Fibroblast of skin of right quadriceps (primary cell): Measurements from ENCODE around the gene FXYD3.
"Not testable (repeated sequence)": the region's sequence is repeated elsewhere in the genome, so short reads cannot be mapped to it uniquely, and the experiment has no call there.

Source experiments
- DNase-seq: peaks from one replicate; pipeline ENCODE4 v3.0.0-alpha.2; 2013

Gene FXYD3

DNA sequence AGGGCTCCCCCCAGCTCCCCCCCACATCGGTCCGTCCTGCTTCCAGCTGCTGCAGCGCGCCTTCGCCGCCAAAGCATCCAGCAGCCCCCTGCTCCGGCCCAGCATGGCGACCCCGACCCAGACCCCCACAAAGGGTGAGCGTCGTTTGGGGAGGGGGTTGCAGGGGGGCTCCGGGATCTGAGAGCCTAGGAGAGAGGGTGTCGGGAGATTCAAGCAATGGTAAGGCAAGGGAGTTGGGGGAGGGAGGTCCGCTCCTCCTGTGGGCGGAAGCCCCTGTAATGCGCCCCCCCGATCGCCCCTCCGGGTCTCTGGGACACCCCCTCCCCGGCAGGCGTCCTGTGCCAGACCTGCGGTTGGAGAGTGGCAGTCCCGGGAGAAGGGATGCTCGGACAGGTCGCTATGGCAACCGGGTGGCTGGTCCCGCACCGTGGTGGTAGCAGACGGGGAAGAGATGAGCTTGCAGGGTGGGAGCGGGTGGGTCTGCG lies 27.6 kb downstream of the FXYD3 start, which contains the start of gene FXYD7:
Gene FXYD7, plus strand, starts transcription at position 25 of the 485 bp plus-strand sequence. Its CDS starts 79 bp downstream, at position 104.
- no peak for DNase-seq

- no peak for DNase-seq
Observed at GRCh38 chr19:35143818-35144217, 28.2 kb downstream of the FXYD3 start.

GRCh38 chr19:35144259-35144599 lies 28.6 kb downstream of the FXYD3 start:
- no peak for DNase-seq

DNA sequence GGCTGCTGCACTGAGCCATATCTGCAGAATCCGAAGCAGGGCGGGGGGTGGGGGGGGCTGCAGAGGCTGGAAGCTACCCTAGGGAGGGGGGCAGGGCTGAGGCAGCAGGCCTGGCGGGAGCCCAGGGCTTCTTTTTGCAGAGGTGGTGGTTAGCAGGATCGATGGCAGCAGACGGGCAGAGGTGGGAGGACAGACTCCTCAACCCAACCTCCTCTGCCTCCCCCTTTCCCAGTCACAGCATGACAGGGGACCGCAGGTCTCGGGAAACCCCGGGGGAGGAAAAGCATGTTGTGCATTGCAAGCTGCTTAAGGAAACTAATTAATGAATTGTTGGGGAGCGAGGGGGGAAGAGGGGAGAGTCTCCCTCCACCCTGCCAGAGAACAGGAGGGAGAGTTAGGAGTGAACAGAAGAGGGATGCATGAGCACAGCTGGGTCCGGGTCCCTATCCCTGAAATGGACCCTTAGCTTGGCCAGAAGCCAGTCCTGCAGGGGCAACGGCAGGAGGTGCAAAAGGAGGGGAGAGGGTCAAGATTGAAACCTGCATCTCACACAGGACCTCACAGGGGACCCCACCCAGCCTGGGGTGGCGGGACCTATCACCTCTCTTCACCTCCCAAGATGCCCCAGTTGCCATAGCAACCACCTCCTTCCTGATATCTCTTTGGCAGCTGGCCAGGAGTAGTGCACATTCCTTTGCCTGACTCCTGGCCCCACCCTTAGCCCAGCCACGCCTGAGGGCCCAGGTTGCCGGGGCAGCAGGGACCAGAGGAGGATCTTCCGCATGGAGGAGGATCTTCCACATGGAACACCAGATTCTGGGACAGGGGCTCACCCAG lies 29.2 kb downstream of the FXYD3 start:
- no peak for DNase-seq

GRCh38 chr19:35146746-35147459 lies 31.3 kb downstream of the FXYD3 start:
- no peak for DNase-seq

DNA sequence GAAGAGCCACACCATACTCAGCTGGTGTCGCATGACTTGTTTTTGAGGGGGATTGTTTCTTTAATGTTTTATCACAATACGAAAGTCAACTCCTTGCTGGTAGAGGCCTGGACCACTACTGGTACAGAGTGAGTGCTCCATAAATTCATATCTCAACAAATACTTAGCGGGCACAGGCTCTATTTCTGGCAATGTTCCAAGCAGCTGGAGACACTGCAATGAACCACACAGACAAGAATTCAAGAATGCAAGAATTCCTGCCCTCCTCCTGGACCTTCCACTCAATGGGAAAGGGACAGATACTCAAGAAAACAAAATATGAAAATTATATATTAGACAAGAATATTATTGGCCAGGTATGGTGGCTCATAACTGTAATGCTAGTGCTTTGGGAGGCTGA lies 33.8 kb downstream of the FXYD3 start:
- DNase-seq: no peak

- no peak for DNase-seq
Observed at GRCh38 chr19:35150445-35150844, 34.8 kb downstream of the FXYD3 start.

DNA sequence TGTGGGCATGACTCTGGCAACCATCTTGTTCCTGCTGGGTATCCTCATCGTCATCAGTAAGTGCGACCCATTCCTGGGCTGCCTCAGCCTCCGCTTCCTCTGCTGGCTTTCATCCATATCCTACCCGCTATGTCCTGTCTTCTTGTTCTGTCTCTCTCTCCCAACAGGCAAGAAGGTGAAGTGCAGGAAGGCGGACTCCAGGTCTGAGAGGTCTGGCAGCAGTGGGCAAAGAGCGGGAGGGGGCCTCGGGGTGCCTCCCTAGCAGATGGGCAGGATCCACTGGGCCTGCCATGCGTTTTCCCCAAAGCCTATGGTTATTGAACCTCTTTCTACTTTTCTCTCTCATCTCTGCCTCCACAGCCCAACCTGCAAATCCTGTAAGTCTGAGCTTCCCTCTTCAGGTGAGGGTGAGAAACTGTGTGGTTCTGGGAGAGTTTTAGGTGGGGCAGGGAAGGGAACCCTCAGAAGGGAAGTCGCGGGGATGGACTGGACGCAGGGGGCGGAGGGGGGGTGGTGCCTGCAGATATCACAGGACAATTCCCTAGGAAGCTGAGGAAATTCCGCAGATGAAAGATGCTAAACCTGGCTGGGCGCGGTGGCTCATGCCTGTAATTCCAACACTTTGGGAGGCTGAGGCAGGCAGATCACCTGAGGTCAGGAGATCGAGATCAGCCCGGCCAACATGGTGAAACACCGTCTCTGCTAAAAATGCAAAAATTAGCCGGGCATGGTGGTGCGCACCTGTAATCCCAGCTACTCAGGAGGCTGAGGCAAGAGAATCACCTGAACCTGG lies 35.8 kb downstream of the FXYD3 start:
- DNase-seq: no peak

- DNase-seq: not testable (repeated sequence)
Observed at GRCh38 chr19:35153129-35153522, 37.5 kb downstream of the FXYD3 start.

DNA sequence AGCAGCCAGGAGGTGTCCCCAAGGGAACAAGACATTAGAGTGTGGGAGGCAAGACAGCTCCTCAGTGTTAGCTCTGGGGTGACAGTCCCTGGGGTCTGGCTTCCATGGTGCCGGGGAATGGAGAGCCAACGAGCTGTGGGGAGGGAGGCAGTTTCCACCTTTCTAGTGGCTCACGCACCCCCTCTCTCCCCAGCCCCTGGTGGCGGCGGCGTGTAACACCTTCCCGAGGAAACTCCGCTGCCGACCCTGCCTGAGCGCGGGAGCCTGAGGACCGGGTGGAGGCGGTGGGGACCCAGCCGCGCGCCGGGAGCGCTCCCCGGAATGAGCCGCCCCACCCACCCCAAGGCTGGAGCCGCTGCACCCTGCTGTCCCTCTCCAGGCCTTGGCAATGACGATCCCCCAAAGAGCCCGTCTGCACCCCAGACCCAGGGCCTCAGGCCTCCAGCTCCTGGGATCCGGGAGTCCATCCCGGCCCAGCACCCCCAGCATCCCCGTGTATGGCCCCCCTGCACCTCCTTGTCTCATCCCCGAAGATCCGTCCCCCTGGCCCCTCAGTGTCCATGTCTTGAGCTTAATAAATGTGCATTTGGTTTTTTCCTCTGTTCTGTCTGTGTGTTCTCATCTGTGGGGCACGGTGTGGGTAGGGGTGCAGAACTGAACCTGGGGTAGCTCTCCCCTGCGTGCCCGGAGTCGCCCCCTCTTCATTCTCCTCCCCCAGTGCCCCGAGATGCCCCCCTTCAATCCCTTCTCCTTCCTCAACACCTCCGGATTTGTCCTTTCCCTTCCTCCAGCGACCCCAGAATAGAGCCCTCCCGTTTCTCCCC lies 38.3 kb downstream of the FXYD3 start:
- DNase-seq: no peak

DNA sequence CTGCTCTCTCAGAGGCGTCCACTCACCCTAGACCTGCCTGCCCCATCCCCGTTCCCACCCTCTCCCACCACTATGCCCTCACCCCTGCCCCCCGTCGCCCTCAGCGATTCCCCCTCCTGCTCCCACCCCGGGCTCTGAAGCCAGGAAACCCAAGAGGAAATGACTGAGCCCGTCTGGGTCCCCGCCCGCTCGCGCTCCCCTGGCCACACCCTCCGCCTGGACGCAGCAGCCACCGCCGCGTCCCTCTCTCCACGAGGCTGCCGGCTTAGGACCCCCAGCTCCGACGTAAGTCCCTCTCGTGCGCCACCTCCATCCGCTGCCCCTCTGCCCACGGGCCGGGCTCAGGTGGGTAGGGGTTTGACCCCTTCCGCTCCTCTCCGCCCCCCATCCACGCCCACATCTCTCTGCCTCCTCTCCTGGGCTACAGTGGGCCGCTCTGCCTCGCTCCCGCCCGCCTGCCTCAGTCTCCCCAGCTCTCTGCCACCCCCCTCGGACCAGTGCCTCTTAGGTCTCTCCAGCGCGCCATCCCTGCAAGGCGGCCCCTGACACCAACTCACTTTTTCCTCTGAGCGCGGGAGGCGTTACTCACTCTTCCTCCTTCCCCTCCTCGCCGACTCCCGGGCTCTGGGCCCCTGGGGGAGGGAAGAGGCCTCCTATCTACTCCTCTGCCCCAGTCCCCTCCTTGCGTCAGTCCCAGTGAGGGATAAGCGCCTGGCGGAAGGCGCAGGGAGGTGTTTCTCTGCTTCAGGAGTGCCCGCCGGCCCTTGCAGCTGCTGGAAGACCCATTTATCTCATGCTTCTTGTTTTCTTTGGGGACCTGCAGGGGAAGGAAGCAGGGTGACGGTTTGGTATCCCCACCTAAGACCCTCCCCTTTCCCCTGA lies 39.1 kb downstream of the FXYD3 start, which contains the start of gene FXYD5:
Gene FXYD5, plus strand, starts transcription at position 211 of the 882 bp plus-strand sequence. CDS start 816 bp downstream, outside the sequence.
- DNase-seq: peak; percentile 84

GRCh38 chr19:35155441-35155840 lies 39.8 kb downstream of the FXYD3 start:
- DNase-seq: no peak

DNA sequence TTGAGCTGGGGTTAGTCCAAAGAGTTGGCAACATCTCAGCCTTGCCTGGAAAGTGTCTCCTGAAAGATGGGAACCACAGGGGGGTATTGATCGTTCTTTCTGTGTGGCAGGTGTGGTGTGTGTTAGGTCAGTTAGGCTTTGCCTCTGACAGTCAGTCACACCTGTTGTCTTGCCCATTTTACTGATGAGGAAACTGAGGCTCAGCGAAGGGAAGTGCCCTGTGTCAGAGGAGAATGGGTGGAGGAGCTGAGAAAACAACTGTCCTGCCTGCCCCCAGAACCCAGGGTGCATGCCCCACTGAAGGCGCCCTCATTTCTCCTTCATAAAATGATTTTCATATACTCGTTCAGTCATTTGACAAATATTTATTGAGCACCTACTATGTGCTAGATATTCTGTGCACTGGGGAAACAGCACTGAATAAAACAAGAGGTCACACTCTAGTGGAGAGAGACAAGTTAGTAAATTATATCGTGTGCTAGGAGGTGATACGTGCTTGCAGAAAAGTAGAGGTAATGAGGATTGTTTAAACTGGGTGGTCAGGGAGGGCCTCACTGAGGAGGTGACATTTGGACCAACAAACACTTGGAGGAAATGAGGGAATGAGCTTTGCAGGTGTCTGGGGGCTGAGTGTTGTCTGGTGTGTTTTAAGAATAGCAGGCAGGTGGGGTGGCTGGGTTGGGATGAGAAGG lies 40.5 kb downstream of the FXYD3 start:
- no peak for DNase-seq

DNA sequence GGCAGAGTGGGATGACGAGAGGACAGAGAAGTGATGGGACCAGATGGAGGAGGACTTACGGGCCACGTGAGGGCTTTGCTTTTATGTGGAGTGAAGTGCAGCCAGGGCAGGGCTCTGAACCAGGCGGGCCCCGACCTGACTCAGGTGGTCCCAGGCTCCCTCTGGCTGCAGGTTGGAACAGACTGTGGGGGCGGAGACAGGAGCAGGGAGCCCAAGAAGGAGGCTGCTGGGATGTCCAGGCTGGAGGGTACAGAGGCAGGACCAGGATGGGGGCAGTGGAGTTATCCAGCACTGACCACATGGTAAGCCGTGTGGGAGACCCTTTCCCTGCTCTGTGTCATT lies 41.0 kb downstream of the FXYD3 start:
- DNase-seq: no peak

GRCh38 chr19:35157431-35157830 lies 41.8 kb downstream of the FXYD3 start:
- no peak for DNase-seq

- DNase-seq: no peak
Observed at GRCh38 chr19:35159606-35160005, 44.0 kb downstream of the FXYD3 start.

DNA sequence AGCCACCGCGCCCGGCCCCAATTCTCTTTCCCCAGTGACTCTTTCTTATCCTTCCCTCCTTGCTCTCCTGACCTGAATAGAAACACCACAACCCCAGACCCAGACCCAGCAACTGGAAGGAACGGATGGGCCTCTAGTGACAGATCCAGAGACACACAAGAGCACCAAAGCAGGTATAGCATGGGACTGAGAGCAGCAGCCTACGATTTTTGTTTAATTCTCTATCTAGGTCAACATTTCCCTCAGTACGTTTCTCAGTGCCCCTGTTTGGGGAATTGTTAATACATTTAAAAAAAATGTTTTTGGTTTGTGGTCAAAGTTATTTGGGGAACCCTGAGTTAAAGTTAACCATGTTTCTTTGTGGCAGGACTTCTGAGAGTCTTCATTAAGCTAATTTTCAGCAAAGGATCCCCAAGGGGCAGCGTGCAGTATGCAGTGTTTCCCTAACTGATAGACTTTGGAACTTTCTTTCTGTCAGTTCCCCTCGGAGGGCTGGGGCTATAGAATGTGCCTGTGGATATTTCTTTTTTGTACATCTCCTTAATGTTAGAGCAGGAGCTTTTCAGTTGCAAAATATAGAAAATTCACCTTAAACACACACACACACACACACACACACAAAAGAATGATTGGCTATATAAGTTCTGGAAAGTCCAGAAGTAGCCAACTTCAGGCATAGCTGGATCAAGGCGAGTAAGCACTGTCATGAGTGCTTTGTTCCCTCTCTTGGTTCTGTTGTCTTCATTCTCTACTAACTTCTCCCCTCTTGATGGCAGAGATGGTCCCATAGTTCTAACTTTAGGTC lies 45.2 kb downstream of the FXYD3 start:
- no peak for DNase-seq

- no peak for DNase-seq
Observed at GRCh38 chr19:35161434-35161743, 45.8 kb downstream of the FXYD3 start.

DNA sequence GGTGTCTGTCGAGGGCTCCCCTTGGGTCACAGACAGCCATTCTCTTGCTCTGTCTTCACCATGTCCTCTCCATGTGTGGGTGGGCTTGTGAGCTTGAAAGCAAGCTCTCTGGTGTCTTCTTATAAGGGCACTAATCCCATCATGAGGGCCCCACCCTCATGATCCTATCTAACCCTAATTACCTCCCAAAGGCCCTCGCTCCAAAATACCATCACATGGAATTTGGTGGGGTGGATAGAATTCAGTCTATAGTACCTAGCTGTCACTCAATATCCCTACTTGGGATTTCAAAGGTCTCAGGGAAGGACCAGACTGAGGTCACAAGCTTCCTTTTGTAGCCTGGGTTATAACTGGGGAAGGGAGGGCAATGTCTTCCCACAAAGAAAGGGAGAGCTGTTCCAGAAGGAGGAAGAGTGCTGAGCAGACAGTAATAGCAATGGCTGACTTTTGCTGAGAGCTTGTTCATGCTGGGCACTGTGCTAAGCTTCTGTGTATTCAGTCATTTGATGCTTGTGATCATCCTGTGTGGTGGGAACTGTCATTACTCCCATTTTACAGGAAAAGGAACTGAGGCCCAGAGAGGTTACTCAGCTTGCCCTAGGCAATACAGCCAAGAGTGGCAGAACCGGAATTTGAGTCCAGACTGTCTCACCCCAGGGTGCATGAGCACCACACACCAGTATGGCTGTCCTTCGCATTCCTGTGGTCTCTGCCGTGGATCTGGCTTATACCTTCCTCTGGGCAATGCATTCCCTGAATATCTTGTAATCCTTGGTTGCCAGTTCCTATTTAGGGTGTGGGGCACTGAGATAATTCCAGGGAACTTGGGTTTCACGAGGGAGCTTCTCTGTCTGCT lies 47.1 kb downstream of the FXYD3 start:
- DNase-seq: peak; percentile 39
